HG02938 (cell line): ENCODE results near the gene DDX47.
A peak's percentile ranks its signal among the peaks of the same experiment; 100 is the strongest.
"Not testable (repeated sequence)": the region's sequence is repeated elsewhere in the genome, so short reads cannot be mapped to it uniquely, and the experiment has no call there.

Source experiments
- ATAC-seq: cut with Tn5 transposase; IDR thresholded peaks from one replicate; pipeline ENCODE4 v1.9.1; 2021; ENCODE audit warnings: mild to moderate bottlenecking, moderate library complexity; ENCODE audit not compliant: unreplicated experiment

The DDX47 gene

GRCh38 chr12:12796928-12797793, 16.0 kb upstream of the DDX47 start:
- ATAC-seq = no peak

GRCh38 chr12:12797794-12798152, 15.4 kb upstream of the DDX47 start:
- ATAC-seq = no peak

GRCh38 chr12:12798480-12798879, 14.7 kb upstream of the DDX47 start:
- no peak for ATAC-seq

- no peak for ATAC-seq
These were observed 13.8 kb upstream of the DDX47 start for GRCh38 chr12:12799163-12799920.

GRCh38 chr12:12800406-12801180, 12.6 kb upstream of the DDX47 start:
- ATAC-seq = no peak

- ATAC-seq = not testable (repeated sequence)
These were observed 11.5 kb upstream of the DDX47 start for GRCh38 chr12:12801656-12802055.

GRCh38 chr12:12803186-12803585, 10.0 kb upstream of the DDX47 start:
- ATAC-seq = peak; percentile 70

- no peak for ATAC-seq
These were observed 9.1 kb upstream of the DDX47 start for GRCh38 chr12:12804011-12804410.

- ATAC-seq = no peak
These were observed 8.7 kb upstream of the DDX47 start for GRCh38 chr12:12804432-12804886.

GRCh38 chr12:12806784-12807516, 6.2 kb upstream of the DDX47 start:
- ATAC-seq = no peak

- ATAC-seq = not testable (repeated sequence)
These were observed 5.6 kb upstream of the DDX47 start for GRCh38 chr12:12807517-12807903.

- peak; percentile 67 for ATAC-seq
These were observed 5.0 kb upstream of the DDX47 start for GRCh38 chr12:12807970-12808702.

GRCh38 chr12:12810553-12811021, 2.6 kb upstream of the DDX47 start:
- ATAC-seq = no peak

GRCh38 chr12:12811343-12811742, 1.8 kb upstream of the DDX47 start:
- no peak for ATAC-seq

GRCh38 chr12:12812174-12812573, 972 bp upstream of the DDX47 start:
- ATAC-seq = no peak

GRCh38 chr12:12812618-12813119, 477 bp upstream of the DDX47 start:
- ATAC-seq = no peak

GRCh38 chr12:12817616-12818015, 4.5 kb downstream of the DDX47 start:
- ATAC-seq = no peak

GRCh38 chr12:12818701-12819100, 5.6 kb downstream of the DDX47 start:
- ATAC-seq = no peak

GRCh38 chr12:12819221-12819620, 6.1 kb downstream of the DDX47 start:
- no peak for ATAC-seq
